GM19455 (cell line): ENCODE data around the gene ACSM2A.
"Not testable (repeated sequence)": the region's sequence is repeated elsewhere in the genome, so short reads cannot be mapped to it uniquely, and the experiment has no call there.

Source experiments
- ATAC-seq: cut with Tn5 transposase; IDR thresholded peaks from one replicate; pipeline ENCODE4 v1.9.1; 2021; ENCODE audit not compliant: unreplicated experiment

ACSM2A gene, protein sequence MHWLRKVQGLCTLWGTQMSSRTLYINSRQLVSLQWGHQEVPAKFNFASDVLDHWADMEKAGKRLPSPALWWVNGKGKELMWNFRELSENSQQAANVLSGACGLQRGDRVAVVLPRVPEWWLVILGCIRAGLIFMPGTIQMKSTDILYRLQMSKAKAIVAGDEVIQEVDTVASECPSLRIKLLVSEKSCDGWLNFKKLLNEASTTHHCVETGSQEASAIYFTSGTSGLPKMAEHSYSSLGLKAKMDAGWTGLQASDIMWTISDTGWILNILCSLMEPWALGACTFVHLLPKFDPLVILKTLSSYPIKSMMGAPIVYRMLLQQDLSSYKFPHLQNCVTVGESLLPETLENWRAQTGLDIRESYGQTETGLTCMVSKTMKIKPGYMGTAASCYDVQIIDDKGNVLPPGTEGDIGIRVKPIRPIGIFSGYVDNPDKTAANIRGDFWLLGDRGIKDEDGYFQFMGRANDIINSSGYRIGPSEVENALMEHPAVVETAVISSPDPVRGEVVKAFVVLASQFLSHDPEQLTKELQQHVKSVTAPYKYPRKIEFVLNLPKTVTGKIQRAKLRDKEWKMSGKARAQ

GRCh38 chr16:20451364-20451763, at the start of gene ACSM2A:
TSS of gene ACSM2A (plus strand) at chr16:20451521. CDS start at chr16:20460115, 8,594 bp downstream.
- not testable (repeated sequence) for ATAC-seq

DNA sequence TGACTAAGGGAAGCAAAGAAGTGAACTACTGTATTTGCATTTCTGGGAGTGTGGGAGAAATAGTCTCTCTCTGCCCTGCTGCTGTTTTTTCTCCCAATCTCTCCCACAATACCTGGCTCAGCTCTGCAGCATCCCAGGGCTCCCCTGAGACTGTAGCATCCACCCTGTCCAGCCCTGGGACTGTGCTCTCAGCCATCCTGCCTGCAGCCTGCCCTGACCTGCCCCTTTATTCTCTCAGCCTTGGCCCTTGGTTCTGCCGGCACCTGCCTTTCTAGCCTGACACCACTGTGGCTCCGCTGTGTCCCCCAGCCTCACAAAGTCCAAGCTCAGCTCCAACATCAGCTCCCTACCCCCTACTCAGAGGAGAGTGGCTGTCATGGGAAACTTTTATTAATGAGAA, 48.7 kb upstream of the ACSM2A start:
- no peak for ATAC-seq

DNA sequence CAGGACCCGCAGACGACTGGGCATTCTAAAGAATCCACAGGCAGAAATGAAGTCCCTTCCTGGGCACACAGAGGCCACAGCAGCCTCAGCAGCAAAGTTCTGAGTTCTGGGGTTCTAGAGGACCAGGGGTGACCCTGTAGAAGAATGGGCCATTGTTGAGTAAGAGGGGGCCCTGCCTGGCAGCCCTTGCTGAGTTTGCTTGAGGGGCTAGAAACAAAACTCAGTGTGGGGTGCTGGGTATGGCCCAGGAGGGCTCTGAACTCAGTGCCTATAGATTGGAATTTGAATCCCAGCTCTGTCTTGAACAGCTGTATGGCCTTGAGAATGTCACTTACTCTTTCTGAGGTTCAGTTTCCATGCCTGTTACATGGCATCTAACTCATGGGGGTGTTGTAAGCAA, 46.7 kb upstream of the ACSM2A start, which contains the start of gene PDILT:
Gene PDILT (minus strand): TSS at position 101 of the 400 bp plus-strand sequence. CDS start 5,437 bp downstream, outside the sequence.
- ATAC-seq, result no peak

DNA sequence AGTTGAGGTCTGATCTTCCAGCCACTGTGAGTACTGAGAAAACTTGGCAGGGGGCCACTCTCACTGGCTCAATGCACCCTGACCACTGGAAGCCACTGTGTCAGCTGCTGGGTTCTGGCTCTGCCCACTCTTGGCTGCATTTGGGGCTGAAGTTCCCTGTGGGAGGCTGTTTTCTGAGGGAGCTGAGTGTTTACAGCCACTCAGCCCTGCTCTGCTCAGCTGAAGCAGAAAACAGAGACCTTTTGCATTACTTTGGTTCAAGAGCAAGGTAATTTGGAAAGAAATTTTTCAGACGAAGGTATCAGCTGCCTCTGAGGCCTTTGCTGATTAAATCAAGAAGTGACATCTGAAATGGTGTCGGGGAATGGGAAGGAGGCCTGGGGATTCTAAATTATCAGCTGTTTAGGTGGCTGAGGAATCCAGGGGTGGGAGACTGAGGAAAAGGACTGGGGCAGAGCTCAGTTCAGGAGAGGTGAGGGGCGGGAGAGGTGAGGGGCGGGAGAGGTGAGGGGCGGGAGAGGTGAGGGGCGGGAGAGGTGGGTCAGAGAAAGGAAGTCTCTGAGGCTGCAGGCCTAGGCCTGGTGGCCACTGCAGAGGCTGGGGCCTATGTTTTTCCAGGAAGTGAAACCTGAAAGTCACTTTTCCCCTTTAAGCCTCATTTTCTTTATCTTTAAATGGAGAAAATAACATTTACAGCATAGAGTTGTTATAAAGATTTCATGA, 41.8 kb upstream of the ACSM2A start, which contains the start of gene ACSM5:
Gene ACSM5 (plus strand): TSS at position 137 of the 723 bp plus-strand sequence. CDS start 1,951 bp downstream, outside the sequence.
- peak; percentile 32 for ATAC-seq

GRCh38 chr16:20410121-20410723, 41.1 kb upstream of the ACSM2A start:
- peak; percentile 66 for ATAC-seq

DNA sequence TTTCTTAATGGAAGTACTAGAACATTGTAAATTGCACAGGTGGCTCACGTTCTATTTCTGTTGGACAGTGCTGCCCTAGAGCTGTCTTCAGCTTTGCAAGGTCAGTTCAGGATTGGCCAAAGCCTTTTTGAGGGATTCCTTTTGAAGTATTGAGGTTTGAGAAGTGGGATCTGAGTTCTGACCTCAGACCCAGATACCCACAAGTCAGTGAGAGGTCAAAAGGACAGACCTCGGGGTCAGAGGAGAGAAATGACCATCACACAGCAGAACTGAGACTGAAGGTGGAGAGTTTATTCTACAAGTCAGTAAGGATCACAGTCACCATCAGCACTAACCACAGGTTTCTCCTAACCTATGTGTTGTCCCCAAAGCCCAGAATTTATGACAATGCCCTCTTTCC, 40.3 kb upstream of the ACSM2A start:
- no peak for ATAC-seq

DNA sequence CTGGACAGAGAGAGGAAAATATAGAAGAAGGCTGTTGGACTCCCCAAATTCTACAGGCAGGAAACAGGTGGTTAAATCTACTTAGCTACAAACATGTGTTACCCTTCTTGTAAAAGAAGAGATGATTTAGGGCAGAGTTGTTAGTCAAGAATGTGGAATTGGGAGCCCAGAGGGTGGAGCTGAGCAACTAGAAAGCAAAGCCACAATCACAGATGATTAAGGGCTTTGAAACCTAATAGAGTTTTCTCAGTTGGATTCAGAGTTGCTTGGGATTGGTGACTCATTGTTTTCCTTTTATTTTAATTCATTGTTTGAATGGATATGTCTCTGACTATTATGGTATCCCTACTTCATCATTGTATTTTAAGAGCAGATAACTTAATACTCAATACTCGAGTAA, 35.8 kb upstream of the ACSM2A start:
- ATAC-seq, result no peak

- not testable (repeated sequence) for ATAC-seq
These were observed 32.2 kb upstream of the ACSM2A start for GRCh38 chr16:20419093-20419492.

GRCh38 chr16:20421748-20422147, 29.6 kb upstream of the ACSM2A start:
- not testable (repeated sequence) for ATAC-seq

- not testable (repeated sequence) for ATAC-seq
These were observed 27.6 kb upstream of the ACSM2A start for GRCh38 chr16:20423772-20424128.

DNA sequence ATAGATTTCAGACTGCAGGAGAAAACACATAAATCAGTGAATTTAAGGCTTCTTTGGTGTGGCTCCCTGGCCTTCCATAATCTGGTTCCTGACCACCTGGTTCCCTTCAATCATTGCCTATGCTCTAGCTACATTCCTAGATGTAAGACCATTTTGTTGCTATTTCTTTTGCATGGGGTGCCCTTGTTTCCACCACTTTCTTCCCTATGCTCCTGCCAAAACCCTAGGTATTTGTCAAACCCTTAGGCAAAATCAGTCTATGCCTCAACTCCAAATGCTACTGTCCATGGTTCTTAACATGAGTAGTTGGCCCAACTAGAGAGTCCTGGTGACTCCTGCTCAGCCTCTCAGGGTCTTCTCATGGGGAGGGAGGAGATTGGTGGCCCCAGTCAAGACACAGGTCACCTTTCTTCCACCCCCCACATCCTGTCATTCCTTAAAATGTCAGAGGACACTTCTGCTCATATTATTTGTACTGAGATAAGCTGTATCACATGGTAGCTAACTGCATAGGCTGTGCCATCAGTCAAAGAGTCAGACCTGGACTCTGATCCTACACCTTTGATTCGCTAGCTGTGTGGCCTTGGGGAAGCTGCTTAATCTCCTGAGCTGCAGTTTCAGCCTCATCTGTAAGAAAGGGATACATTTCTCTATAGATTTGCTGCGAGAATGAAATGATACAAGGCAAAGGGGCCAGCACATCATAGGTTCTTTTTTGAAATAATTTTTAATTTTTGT, 27.0 kb upstream of the ACSM2A start:
- ATAC-seq, result no peak

GRCh38 chr16:20427401-20427797, 23.9 kb upstream of the ACSM2A start:
- ATAC-seq, result not testable (repeated sequence)

DNA sequence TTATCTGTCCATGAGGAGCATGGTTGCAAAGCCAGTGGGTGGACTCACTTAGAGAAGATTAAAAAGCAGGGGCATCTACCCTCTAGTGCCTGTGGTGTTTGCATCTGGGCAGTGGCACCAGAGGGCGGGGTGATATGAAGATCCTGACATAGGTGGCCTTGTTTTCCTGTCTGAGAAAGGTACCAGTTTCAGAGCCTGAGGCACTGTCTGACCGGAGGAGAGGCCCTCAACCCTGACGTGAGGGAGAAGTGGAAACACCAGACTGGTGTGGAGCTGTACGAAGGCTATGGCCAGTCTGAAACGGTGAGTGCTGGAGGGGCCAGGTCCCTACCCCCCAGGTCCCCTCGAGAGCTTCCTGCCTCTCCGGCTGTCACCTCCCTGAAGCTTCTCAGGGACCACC, 21.8 kb upstream of the ACSM2A start:
- ATAC-seq, result not testable (repeated sequence)

DNA sequence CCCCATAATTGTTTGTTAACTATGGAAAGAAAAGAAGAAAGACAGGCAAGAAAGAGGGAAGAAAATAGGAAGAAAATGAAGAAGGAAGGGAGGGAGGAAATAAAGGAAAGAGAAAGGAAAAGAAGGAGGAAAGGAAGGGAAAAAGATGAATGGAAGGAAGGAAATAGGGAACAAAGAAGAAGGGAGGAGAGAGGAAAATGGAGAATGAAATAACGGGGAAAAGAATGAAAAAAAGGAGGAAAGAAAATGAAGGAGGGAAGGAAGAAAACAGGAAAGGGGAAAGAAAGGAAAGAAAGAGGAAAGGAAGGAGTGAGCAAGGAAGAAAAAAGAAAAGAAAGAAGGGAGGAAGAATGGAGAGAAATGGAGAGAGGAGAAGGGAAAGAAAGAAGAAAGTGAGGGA, 20.8 kb upstream of the ACSM2A start:
- ATAC-seq, result not testable (repeated sequence)

DNA sequence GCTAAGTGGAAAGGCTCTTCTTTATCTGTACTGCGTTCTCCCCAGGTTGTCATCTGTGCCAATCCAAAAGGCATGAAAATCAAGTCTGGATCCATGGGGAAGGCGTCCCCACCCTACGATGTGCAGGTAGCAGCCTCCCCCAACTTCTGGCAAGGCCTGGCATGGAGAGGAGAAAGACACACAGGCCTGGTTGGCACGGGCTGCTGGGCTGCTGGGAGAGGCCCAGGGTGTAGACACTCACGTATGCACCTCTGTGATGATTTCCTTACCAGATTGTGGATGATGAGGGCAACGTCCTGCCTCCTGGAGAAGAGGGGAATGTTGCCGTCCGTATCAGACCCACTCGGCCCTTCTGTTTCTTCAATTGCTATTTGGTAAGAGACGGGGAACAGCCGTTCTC, 20.4 kb upstream of the ACSM2A start:
- no peak for ATAC-seq

- not testable (repeated sequence) for ATAC-seq
These were observed 12.4 kb upstream of the ACSM2A start for GRCh38 chr16:20438950-20439349.

GRCh38 chr16:20439820-20440231, 11.5 kb upstream of the ACSM2A start:
- not testable (repeated sequence) for ATAC-seq

DNA sequence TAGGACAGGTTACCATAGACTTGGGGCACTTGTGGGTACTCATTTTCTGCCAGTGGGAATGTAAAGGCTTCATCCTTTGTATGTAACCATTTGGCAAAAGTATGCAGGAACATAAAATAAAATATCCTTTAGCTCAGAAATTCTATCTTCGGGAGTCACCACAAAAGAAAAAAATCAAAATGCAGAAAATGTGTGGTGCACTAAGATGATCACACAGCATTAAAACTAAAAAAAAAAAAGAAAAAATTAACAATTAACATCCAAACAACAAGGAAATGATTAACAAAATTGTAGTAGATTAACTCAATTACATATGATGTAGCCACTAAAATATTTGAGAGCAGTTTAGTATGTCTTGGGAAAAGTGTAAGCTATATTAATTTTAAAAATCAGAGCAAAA, 10.6 kb upstream of the ACSM2A start:
- ATAC-seq, result not testable (repeated sequence)

DNA sequence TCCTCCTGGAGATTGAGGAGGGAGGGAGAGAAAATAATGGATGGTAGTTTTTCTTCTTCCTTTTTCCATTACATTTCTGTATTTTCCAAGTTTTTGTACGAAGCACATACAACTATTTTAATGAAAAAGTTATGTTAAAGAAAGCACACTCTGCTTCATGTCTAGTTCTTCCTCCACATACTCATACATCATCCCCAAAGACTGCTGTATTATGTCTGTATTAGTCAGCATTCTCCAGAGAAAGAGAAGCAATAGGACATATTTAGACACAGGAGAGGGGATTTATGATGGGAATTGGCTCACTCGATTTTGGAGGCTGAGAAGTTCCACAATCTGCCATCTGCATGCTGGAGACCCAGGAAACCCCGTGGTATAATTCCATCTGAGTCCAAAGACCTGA, 10.1 kb upstream of the ACSM2A start:
- ATAC-seq, result no peak

DNA sequence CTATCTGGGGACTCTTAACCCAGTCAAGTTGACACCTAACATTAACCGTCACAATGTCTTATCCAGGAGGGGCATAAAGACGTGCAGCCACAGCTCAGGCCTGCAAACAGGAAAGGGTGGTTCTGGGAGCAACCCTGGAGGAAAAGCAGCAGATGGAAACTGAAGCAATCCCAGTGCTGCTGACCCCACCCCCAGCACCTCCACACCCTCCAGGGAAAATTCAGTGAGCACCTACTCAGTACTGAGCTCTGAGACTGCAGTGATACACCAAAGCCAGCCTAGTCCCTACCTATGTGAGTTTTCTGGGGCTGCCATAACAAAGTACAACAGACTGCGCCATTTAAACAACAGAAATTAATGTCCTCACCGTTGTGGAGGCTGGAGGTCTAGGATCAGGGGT, 9.5 kb upstream of the ACSM2A start:
- ATAC-seq, result not testable (repeated sequence)
